Breast epithelium (tissue), 4 donors: ENCODE measurements around the gene ATP1B1. TPM values are rescaled to one million over a fixed set of nuclear protein-coding genes. Genes with fewer than 3 reads are reported as not detected.

Experiments used
- DNase-seq, 2 donors: peaks; one replicate each; pipeline ENCODE4 v3.0.0-alpha.2; 2019; ENCODE audit warnings: low spot score in 2 of 2
- H3K27ac ChIP-seq, 2 donors: fragments of 200-600 bp; sonication (generic) in 1 of 2; one replicate each; pipeline ENCODE4 v1.5.1; 2016 to 2019; ENCODE audit warnings: mild to moderate bottlenecking in 1 of 2
- H3K27me3 ChIP-seq, 2 donors: fragments of 200-600 bp; sonication (generic) in 1 of 2; one replicate each; pipeline versions ENCODE4 v1.5.1 to v1.6.0; 2017 to 2019; ENCODE audit warnings: control low read depth in 1 of 2, mild to moderate bottlenecking in 1 of 2
- H3K36me3 ChIP-seq: fragments of 200-600 bp; one replicate; pipeline ENCODE4 v1.5.1; 2019
- H3K4me1 ChIP-seq, 2 donors: fragments of 200-600 bp; sonication (generic); one replicate each; pipeline ENCODE4 v1.5.1; 2016 to 2019; ENCODE audit warnings: control low read depth in 1 of 2
- H3K4me3 ChIP-seq, 3 donors: fragments of 200-600 bp; sonication (generic); 1 replicate in 2 of 3; 2 replicates in 1 of 3; pipeline ENCODE4 v1.5.1; 2016 to 2019; ENCODE audit warnings: mild to moderate bottlenecking in 3 of 3, moderate library complexity in 2 of 3
- H3K9me3 ChIP-seq, 2 donors: fragments of 200-600 bp; sonication (generic) in 1 of 2; one replicate each; pipeline ENCODE4 v1.5.1; 2016 to 2019; ENCODE audit warnings: control low read depth in 1 of 2
- CTCF ChIP-seq, 3 donors: fragments of 450-650 bp; IDR thresholded peaks; one replicate each; pipeline ENCODE4 v1.5.1; 2016 to 2017; ENCODE audit warnings: antibody characterized with exemption in 3 of 3, mild to moderate bottlenecking in 3 of 3, moderate library complexity in 3 of 3
- POLR2A ChIP-seq: fragments of 450-650 bp; IDR thresholded peaks from one replicate; pipeline ENCODE4 v1.6.1; 2016; ENCODE audit warnings: antibody characterized with exemption, mild to moderate bottlenecking, moderate library complexity
- POLR2AphosphoS5 ChIP-seq, 3 donors: sonication (generic); formaldehyde crosslinking; IDR thresholded peaks; one replicate each; pipeline ENCODE4 v1.6.1; 2017; ENCODE audit warnings: antibody characterized with exemption in 3 of 3
- intact Hi-C: fragments of 100-400 bp; cut with DNase I; formaldehyde crosslinking; loops from one replicate; pipeline ENCODE4 v1.15.1; 2023; ENCODE audit warnings: low total_unique reads
- total RNA-seq, 3 donors: library from RNA; depleted of rRNA; stranded (reverse); fragments of >200 nt; gene quantifications; one replicate each; pipeline ENCODE4 v1.1.0, GENCODE V29; 2016

The ATP1B1 gene
- total RNA-seq, 3 donors from 2014 or later = 21.8 to 173 (median 46.9) TPM

GRCh38 chr1:169100651-169101088, 5.8 kb upstream of the ATP1B1 start:
- no peak overlapping the region for H3K4me3 ChIP-seq
- no peaks in the 10 kb centered on the region for H3K27me3 ChIP-seq
- DNase-seq = no peak
- intact Hi-C loops = no loop called here
- no peaks in the 10 kb centered on the region for H3K9me3 ChIP-seq
- peaks cover 0 to 9% of the 10 kb centered on the region in 2 donors for H3K4me1 ChIP-seq
- no peak overlapping the region for H3K27ac ChIP-seq
- no peak for TF ChIP-seq POLR2AphosphoS5 (IDR thresholded peaks at IDR 0.05)
- no peak for TF ChIP-seq POLR2A
- TF ChIP-seq CTCF (IDR thresholded peaks at IDR 0.05) = no peak
- H3K36me3 ChIP-seq = no peaks in the 10 kb centered on the region

- H3K27me3 ChIP-seq = no peaks in the 10 kb centered on the region
- no peaks in the 10 kb centered on the region for H3K9me3 ChIP-seq
- H3K36me3 ChIP-seq = no peaks in the 10 kb centered on the region
- intact Hi-C loops = no loop called here
- no peak overlapping the region for H3K4me3 ChIP-seq
- H3K4me1 ChIP-seq = peaks cover 0 to 9% of the 10 kb centered on the region in 2 donors
- TF ChIP-seq CTCF (IDR thresholded peaks at IDR 0.05) = no peak
- no peak for TF ChIP-seq POLR2AphosphoS5 (IDR thresholded peaks at IDR 0.05)
- TF ChIP-seq POLR2A = no peak
- no peak for DNase-seq
- H3K27ac ChIP-seq = peak overlapping the region; percentile 49 to 56
Observed at GRCh38 chr1:169102567-169102966, 3.9 kb upstream of the ATP1B1 start.

- TF ChIP-seq POLR2A (no peak), CTCF (IDR thresholded peaks at IDR 0.05) (no peak), POLR2AphosphoS5 (IDR thresholded peaks at IDR 0.05) (no peak)
- Histone ChIP-seq H3K4me1 (peaks cover 0 to 9% of the 10 kb centered on the region in 2 donors), H3K9me3 (no peaks in the 10 kb centered on the region), H3K4me3 (no peak overlapping the region), H3K36me3 (no peaks in the 10 kb centered on the region), H3K27me3 (no peaks in the 10 kb centered on the region), H3K27ac (peak overlapping the region; percentile 49 to 56)
- no peak for DNase-seq
- intact Hi-C loops = no loop called here
Observed at GRCh38 chr1:169103002-169103401, 3.5 kb upstream of the ATP1B1 start.

- Histone ChIP-seq H3K27ac (peak overlapping the region; percentile 49 to 56), H3K27me3 (no peaks in the 10 kb centered on the region), H3K36me3 (no peaks in the 10 kb centered on the region), H3K4me3 (no peak overlapping the region), H3K4me1 (peaks cover 0 to 9% of the 10 kb centered on the region in 2 donors), H3K9me3 (no peaks in the 10 kb centered on the region)
- no peak for DNase-seq
- TF ChIP-seq POLR2A (no peak), POLR2AphosphoS5 (IDR thresholded peaks at IDR 0.05) (no peak), CTCF (IDR thresholded peaks at IDR 0.05) (no peak)
- intact Hi-C loops = no loop called here
Observed at GRCh38 chr1:169103480-169103893, 3.0 kb upstream of the ATP1B1 start.

- Histone ChIP-seq H3K27me3 (no peaks in the 10 kb centered on the region), H3K27ac (peak overlapping the region; percentile 90 to 91), H3K36me3 (no peaks in the 10 kb centered on the region), H3K4me1 (peaks cover 0 to 10% of the 10 kb centered on the region in 2 donors), H3K4me3 (peak overlapping the region in 1 of 3 donors; percentile 90), H3K9me3 (no peaks in the 10 kb centered on the region)
- no peak for DNase-seq
- intact Hi-C loops = no loop called here
- TF ChIP-seq POLR2AphosphoS5 (IDR thresholded peaks at IDR 0.05) (no peak), CTCF (IDR thresholded peaks at IDR 0.05) (no peak), POLR2A (no peak)
Observed at GRCh38 chr1:169105087-169105433, 1.4 kb upstream of the ATP1B1 start.
